Pancreas (tissue), 10 donors: ENCODE results near the gene VWA5A. TPM values are rescaled to one million over a fixed set of nuclear protein-coding genes. Genes with fewer than 3 reads are reported as not detected.

ENCODE experiments used
- ATAC-seq, 4 donors: fragments of 200-7000 bp; cut with Tn5 transposase; one replicate each; pipeline versions ENCODE4 v1.8.0 to v1.9.1; 2020; ENCODE audit warnings: mild to moderate bottlenecking in 4 of 4, moderate library complexity in 4 of 4
- DNase-seq, 6 donors: peaks; one replicate each; pipeline ENCODE4 v3.0.0-alpha.2; 2020
- FAIRE-seq: peaks from 2 replicates; lab custom pipeline; 2012; peaks lifted over from hg19 to GRCh38; lab: Jason Lieb, UNC
- H3K27ac ChIP-seq, 4 donors: fragments of 200-600 bp; sonication (generic); 1 replicate in 3 of 4; 2 replicates in 1 of 4; pipeline versions ENCODE4 v1.5.0 to v1.8.0; 2020
- H3K27me3 ChIP-seq, 4 donors: fragments of 200-600 bp; one replicate each; pipeline ENCODE4 v1.8.0; 2021
- H3K36me3 ChIP-seq, 3 donors: fragments of 200-600 bp; sonication (generic) in 1 of 3; one replicate each; pipeline versions ENCODE4 v1.5.0 to v1.8.0; 2020 to 2021
- H3K4me1 ChIP-seq, 3 donors: fragments of 200-600 bp; one replicate each; pipeline ENCODE4 v1.8.0; 2021
- H3K4me3 ChIP-seq, 4 donors: fragments of 200-600 bp; sonication (generic) in 2 of 4; one replicate each; pipeline versions ENCODE4 v1.5.0 to v1.8.0; 2020 to 2021
- H3K9me3 ChIP-seq, 4 donors: fragments of 200-600 bp; one replicate each; pipeline ENCODE4 v1.8.0; 2021
- WGBS, 2 donors: extraction: QIAGEN DNeasy Blood & Tissue Kit; methylation state at CpG; one replicate each; pipeline ENCODE4 v1.1.7; 2013; 5-methylcytosine and 5-hydroxymethylcytosine counted together
- intact Hi-C, 3 donors: fragments of 100-400 bp; cut with DNase I; formaldehyde crosslinking; loops; one replicate each; pipeline versions ENCODE4 v1.11.1 to v1.14.2; 2022
- polyA plus RNA-seq, 2 donors: library from polyadenylated mRNA; stranded (reverse); fragments of 200-250 nt; gene quantifications; one replicate each; pipeline ENCODE4 v1.2.3, GENCODE V29; 2013
- total RNA-seq, 6 donors: library from RNA; stranded (reverse); fragmentation: NEBNext Ultra II Directional in 4 of 6; extraction: Animal tissue kit (Norgen Biotek cat#: 25700) in 4 of 6; gene quantifications; one replicate each; pipeline versions ENCODE4 v1.2.1 to v1.2.4, GENCODE V29; 2021 to 2023
- TF ChIP-seq, protein P1 (sequence below), 4 donors: fragments of 200-600 bp; sonication (generic) in 3 of 4; IDR thresholded peaks; one replicate each; pipeline versions ENCODE4 v1.5.0 to v1.8.0; 2021; ENCODE audit warnings: antibody characterized with exemption in 4 of 4
- donor health status: healthy with polysubstance abuse.
- donor health status: DM: no; HTN: no; CAD: no; lungs with moderate emphysema.
- donor health status: DM: no; HTN: no; CAD: no.
- donor health status: control.
- donor health status: control.
- donor health status: Bipolar disorder and iron deficiency.
- donor health status: DM: yes; HTN: yes; CAD: no.
- donor health status: DM: no; HTN: no; CAD: no.
- donor health status: DM: no; HTN: no; CAD: no.
- donor health status: DM: yes; HTN: yes; CAD: no.

The VWA5A gene
- total and polyA plus RNA-seq, 8 donors = 9.6 to 28.7 (median 15.6) TPM

- intact Hi-C loops = no loop called here
- WGBS, 2 donors = 81 to 82% methylated on average over 3 of the region's 3 CpGs
- Histone ChIP-seq H3K9me3 (no peaks in the 10 kb centered on the region), H3K27ac (no peak overlapping the region), H3K27me3 (no peaks in the 10 kb centered on the region), H3K4me1 (no peaks in the 10 kb centered on the region), H3K36me3 (no peaks in the 10 kb centered on the region), H3K4me3 (no peak overlapping the region)
- TF ChIP-seq, protein P1, sequence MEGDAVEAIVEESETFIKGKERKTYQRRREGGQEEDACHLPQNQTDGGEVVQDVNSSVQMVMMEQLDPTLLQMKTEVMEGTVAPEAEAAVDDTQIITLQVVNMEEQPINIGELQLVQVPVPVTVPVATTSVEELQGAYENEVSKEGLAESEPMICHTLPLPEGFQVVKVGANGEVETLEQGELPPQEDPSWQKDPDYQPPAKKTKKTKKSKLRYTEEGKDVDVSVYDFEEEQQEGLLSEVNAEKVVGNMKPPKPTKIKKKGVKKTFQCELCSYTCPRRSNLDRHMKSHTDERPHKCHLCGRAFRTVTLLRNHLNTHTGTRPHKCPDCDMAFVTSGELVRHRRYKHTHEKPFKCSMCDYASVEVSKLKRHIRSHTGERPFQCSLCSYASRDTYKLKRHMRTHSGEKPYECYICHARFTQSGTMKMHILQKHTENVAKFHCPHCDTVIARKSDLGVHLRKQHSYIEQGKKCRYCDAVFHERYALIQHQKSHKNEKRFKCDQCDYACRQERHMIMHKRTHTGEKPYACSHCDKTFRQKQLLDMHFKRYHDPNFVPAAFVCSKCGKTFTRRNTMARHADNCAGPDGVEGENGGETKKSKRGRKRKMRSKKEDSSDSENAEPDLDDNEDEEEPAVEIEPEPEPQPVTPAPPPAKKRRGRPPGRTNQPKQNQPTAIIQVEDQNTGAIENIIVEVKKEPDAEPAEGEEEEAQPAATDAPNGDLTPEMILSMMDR (IDR thresholded peaks at IDR 0.05) = peak in 1 of 4 donors; percentile 18
- DNase-seq (no peak), ATAC-seq (no peak), FAIRE-seq (no peak)
Observed at GRCh38 chr11:124152770-124153407, 37.6 kb downstream of the VWA5A start.

DNA sequence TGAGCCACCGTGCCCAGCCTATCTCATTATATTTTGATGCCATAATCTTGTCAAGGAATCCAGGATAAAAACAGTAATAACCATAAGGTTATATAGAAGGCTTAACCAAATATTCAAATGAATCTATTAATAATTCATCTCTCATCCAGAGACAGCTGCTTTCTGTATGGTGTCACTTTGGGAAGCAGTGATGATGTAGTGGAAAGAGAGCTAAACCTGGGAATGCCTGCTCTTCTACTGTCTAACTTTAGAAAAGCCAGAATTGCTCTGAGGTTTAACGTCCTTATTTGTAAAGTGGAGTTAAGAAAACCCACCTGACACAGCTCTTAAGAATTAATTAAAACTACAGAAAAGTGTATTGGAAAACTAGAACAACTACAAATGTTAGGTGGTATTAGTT is 38.6 kb downstream of the VWA5A start:
- TF ChIP-seq, protein P1 (IDR thresholded peaks at IDR 0.05) = no peak
- no peaks in the 10 kb centered on the region for H3K9me3 ChIP-seq
- ATAC-seq (no peak), DNase-seq (no peak), FAIRE-seq (no peak)
- no peaks in the 10 kb centered on the region for H3K27me3 ChIP-seq
- H3K36me3 ChIP-seq = no peaks in the 10 kb centered on the region
- H3K4me3 ChIP-seq = no peak overlapping the region
- H3K4me1 ChIP-seq = no peaks in the 10 kb centered on the region
- no peak overlapping the region for H3K27ac ChIP-seq
- 55 to 67% methylated on average over 2 of the region's 2 CpGs for WGBS, 2 donors
- intact Hi-C loops = no loop called here

- TF ChIP-seq, protein P1 (IDR thresholded peaks at IDR 0.05) = no peak
- Histone ChIP-seq H3K36me3 (no peaks in the 10 kb centered on the region), H3K4me1 (no peaks in the 10 kb centered on the region), H3K4me3 (no peak overlapping the region), H3K27me3 (no peaks in the 10 kb centered on the region), H3K27ac (no peak overlapping the region), H3K9me3 (no peaks in the 10 kb centered on the region)
- no peak for ATAC-seq
- no peak for FAIRE-seq
- no peak for DNase-seq
- intact Hi-C loops = no loop called here
Observed at GRCh38 chr11:124159481-124159880, 44.2 kb downstream of the VWA5A start.

GRCh38 chr11:124160986-124161385 is 45.7 kb downstream of the VWA5A start:
- DNase-seq (no peak), FAIRE-seq (no peak), ATAC-seq (no peak)
- no peak overlapping the region for H3K27ac ChIP-seq
- TF ChIP-seq, protein P1 (IDR thresholded peaks at IDR 0.05) = no peak
- H3K36me3 ChIP-seq = no peaks in the 10 kb centered on the region
- H3K4me1 ChIP-seq = no peaks in the 10 kb centered on the region
- H3K4me3 ChIP-seq = no peak overlapping the region
- H3K9me3 ChIP-seq = no peaks in the 10 kb centered on the region
- H3K27me3 ChIP-seq = no peaks in the 10 kb centered on the region
- intact Hi-C loops = no loop called here
- WGBS, 2 donors = 62 to 69% methylated on average over 5 of the region's 5 CpGs

- Histone ChIP-seq H3K4me3 (no peak overlapping the region), H3K4me1 (no peaks in the 10 kb centered on the region), H3K27me3 (no peaks in the 10 kb centered on the region), H3K27ac (no peak overlapping the region), H3K36me3 (no peaks in the 10 kb centered on the region), H3K9me3 (no peaks in the 10 kb centered on the region)
- 34 to 40% methylated on average over 7 of the region's 7 CpGs for WGBS, 2 donors
- TF ChIP-seq, protein P1 (IDR thresholded peaks at IDR 0.05) = no peak
- DNase-seq (no peak), ATAC-seq (peak in 2 of 4 donors; percentile 45 to 67), FAIRE-seq (no peak)
- intact Hi-C loops = no loop called here
Observed at GRCh38 chr11:124167826-124168231, 52.6 kb downstream of the VWA5A start.
